Neural progenitor cell (in vitro differentiated cells): ENCODE results near the gene C3orf70.

Experiments used
- CTCF ChIP-seq: fragments of 200-600 bp; sonication (generic); IDR thresholded peaks from 2 replicates; pipeline ENCODE4 v1.5.1; 2017; ENCODE audit warnings: antibody characterized with exemption, mild to moderate bottlenecking
- EZH2 ChIP-seq: fragments of 200-600 bp; sonication (generic); IDR thresholded peaks from 2 replicates; pipeline ENCODE4 v1.6.1; 2017; ENCODE audit warnings: antibody characterized with exemption, mild to moderate bottlenecking, moderate library complexity
- EZH2phosphoT487 ChIP-seq: fragments of 200-600 bp; sonication (generic); IDR thresholded peaks from 2 replicates; pipeline ENCODE4 v1.6.1; 2017; ENCODE audit warnings: antibody characterized with exemption

DNA sequence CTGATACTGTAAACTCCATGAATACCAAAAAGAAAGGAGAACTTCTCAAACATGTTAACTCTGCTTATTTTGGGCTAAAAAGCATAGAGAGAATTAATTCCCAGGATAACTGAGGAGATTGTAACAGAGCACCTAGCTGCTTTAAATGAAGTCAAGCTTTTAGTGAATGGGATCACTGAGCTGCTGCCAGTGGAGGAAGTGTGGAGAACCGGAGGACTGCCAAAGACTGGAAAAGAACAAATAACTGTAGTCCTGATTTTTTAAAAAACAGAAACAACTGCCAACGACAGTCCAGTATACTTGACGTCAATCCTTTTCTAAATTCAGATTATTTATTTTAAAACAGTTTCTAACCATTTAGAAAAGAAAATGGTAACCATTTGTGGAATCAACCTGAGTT, 3.3 kb downstream of the C3orf70 start:
- TF ChIP-seq CTCF (no peak), EZH2 (no peak), EZH2phosphoT487 (no peak)
